ENCODE results near the gene GPC5. TPM values are rescaled to one million over a fixed set of nuclear protein-coding genes. Genes with fewer than 3 reads are reported as not detected.
"Not testable (repeated sequence)": the region's sequence is repeated elsewhere in the genome, so short reads cannot be mapped to it uniquely, and the experiment has no call there.

GPC5 gene
- total and polyA plus RNA-seq, 3 donors from 2014 or later, result 11.5 to 81.8 (median 52.1) TPM

GRCh38 chr13:92735909-92736308, 1337.5 kb downstream of the GPC5 start:
- intact Hi-C loops (cut with DNase I; ENCODE audit: low total_unique reads), result no loop called here
- H3K4me3 ChIP-seq, result no peak overlapping the region
- 84 to 96% methylated on average over 1 of the region's 1 CpG for WGBS, 2 donors
- no peak for TF ChIP-seq CTCF (IDR thresholded peaks at IDR 0.05)
- TF ChIP-seq POLR2A (IDR thresholded peaks at IDR 0.05), result no peak
- no peaks in the 10 kb centered on the region for H3K4me1 ChIP-seq
- H3K9me3 ChIP-seq, result no peaks in the 10 kb centered on the region
- H3K27ac ChIP-seq, result no peak overlapping the region
- H3K27me3 ChIP-seq, result no peaks in the 10 kb centered on the region
- no peak for DNase-seq
- H3K36me3 ChIP-seq (ENCODE audit: low read depth, missing control alignments), result no peaks in the 10 kb centered on the region

- 80 to 93% methylated on average over 2 of the region's 2 CpGs for WGBS, 2 donors
- Histone ChIP-seq H3K4me1 (no peaks in the 10 kb centered on the region), H3K27me3 (no peaks in the 10 kb centered on the region), H3K27ac (no peak overlapping the region), H3K4me3 (no peak overlapping the region), H3K9me3 (no peaks in the 10 kb centered on the region), H3K36me3 (ENCODE audit: low read depth, missing control alignments) (no peaks in the 10 kb centered on the region)
- no peak for DNase-seq
- TF ChIP-seq CTCF (IDR thresholded peaks at IDR 0.05), result no peak
- TF ChIP-seq POLR2A (IDR thresholded peaks at IDR 0.05), result no peak
- intact Hi-C loops (cut with DNase I; ENCODE audit: low total_unique reads), result no loop called here
These were observed 1340.9 kb downstream of the GPC5 start for GRCh38 chr13:92739306-92739818.

- no peak overlapping the region for H3K4me3 ChIP-seq
- DNase-seq, result no peak
- no peaks in the 10 kb centered on the region for H3K36me3 ChIP-seq (ENCODE audit: low read depth, missing control alignments)
- no peaks in the 10 kb centered on the region for H3K4me1 ChIP-seq
- H3K9me3 ChIP-seq, result no peaks in the 10 kb centered on the region
- 80 to 100% methylated on average over 1 of the region's 1 CpG for WGBS, 2 donors
- H3K27me3 ChIP-seq, result no peaks in the 10 kb centered on the region
- TF ChIP-seq POLR2A (IDR thresholded peaks at IDR 0.05) (no peak), CTCF (IDR thresholded peaks at IDR 0.05) (no peak)
- no peak overlapping the region for H3K27ac ChIP-seq
- intact Hi-C loops (cut with DNase I; ENCODE audit: low total_unique reads), result no loop called here
These were observed 1345.6 kb downstream of the GPC5 start for GRCh38 chr13:92743992-92744391.

- H3K9me3 ChIP-seq, result no peaks in the 10 kb centered on the region
- H3K36me3 ChIP-seq (ENCODE audit: low read depth, missing control alignments), result no peaks in the 10 kb centered on the region
- TF ChIP-seq POLR2A (IDR thresholded peaks at IDR 0.05), result no peak
- TF ChIP-seq CTCF (IDR thresholded peaks at IDR 0.05), result no peak
- H3K4me3 ChIP-seq, result no peak overlapping the region
- H3K4me1 ChIP-seq, result no peaks in the 10 kb centered on the region
- no peaks in the 10 kb centered on the region for H3K27me3 ChIP-seq
- DNase-seq, result no peak
- intact Hi-C loops (cut with DNase I; ENCODE audit: low total_unique reads), result no loop called here
- no peak overlapping the region for H3K27ac ChIP-seq
These were observed 1346.8 kb downstream of the GPC5 start for GRCh38 chr13:92745258-92745657.

GRCh38 chr13:92752705-92753104, 1354.3 kb downstream of the GPC5 start:
- H3K4me1 ChIP-seq; H3K36me3 ChIP-seq (ENCODE audit: low read depth, missing control alignments); H3K27me3 ChIP-seq; H3K27ac ChIP-seq; intact Hi-C loops (cut with DNase I; ENCODE audit: low total_unique reads); H3K9me3 ChIP-seq; H3K4me3 ChIP-seq; DNase-seq: not testable (repeated sequence)
- WGBS, 2 donors, result 77 to 83% methylated on average over 9 to 12 of the region's 12 CpGs

Data from testis (tissue), 3 donors.